GM21529 (cell line): ENCODE results near the gene C6orf62.
"Not testable (repeated sequence)": the region's sequence is repeated elsewhere in the genome, so short reads cannot be mapped to it uniquely, and the experiment has no call there.

ENCODE experiments used
- ATAC-seq: cut with Tn5 transposase; IDR thresholded peaks from one replicate; pipeline ENCODE4 v1.9.1; 2021; ENCODE audit not compliant: unreplicated experiment

The C6orf62 gene

GRCh38 chr6:24719125-24719971 is at the start of gene C6orf62:
Gene C6orf62, minus strand, starts transcription at chr6:24719154. Its CDS starts 486 bp downstream, at chr6:24718668.
- peak; percentile 8 for ATAC-seq

GRCh38 chr6:24768361-24768760 is 49.4 kb upstream of the C6orf62 start:
- no peak for ATAC-seq

- no peak for ATAC-seq
These were observed 47.9 kb upstream of the C6orf62 start for GRCh38 chr6:24766680-24767462.

- ATAC-seq: not testable (repeated sequence)
These were observed 47.0 kb upstream of the C6orf62 start for GRCh38 chr6:24765968-24766367.

- ATAC-seq: not testable (repeated sequence)
These were observed 46.2 kb upstream of the C6orf62 start for GRCh38 chr6:24764833-24765828.

GRCh38 chr6:24763578-24763977 is 44.6 kb upstream of the C6orf62 start:
- no peak for ATAC-seq

- no peak for ATAC-seq
These were observed 42.9 kb upstream of the C6orf62 start for GRCh38 chr6:24761851-24762250.

GRCh38 chr6:24761193-24761835 is 42.4 kb upstream of the C6orf62 start:
- ATAC-seq: no peak

GRCh38 chr6:24760210-24760609 is 41.3 kb upstream of the C6orf62 start:
- no peak for ATAC-seq

- ATAC-seq: no peak
These were observed 40.8 kb upstream of the C6orf62 start for GRCh38 chr6:24759718-24760117.

GRCh38 chr6:24757611-24758010 is 38.7 kb upstream of the C6orf62 start:
- no peak for ATAC-seq

- ATAC-seq: no peak
These were observed 36.3 kb upstream of the C6orf62 start for GRCh38 chr6:24755279-24755678.

GRCh38 chr6:24754378-24754777 is 35.4 kb upstream of the C6orf62 start:
- not testable (repeated sequence) for ATAC-seq

GRCh38 chr6:24753545-24753944 is 34.6 kb upstream of the C6orf62 start:
- ATAC-seq: no peak

- no peak for ATAC-seq
These were observed 34.1 kb upstream of the C6orf62 start for GRCh38 chr6:24752917-24753492.

- ATAC-seq: no peak
These were observed 33.5 kb upstream of the C6orf62 start for GRCh38 chr6:24752503-24752902.

GRCh38 chr6:24750878-24751277 is 31.9 kb upstream of the C6orf62 start:
- ATAC-seq: not testable (repeated sequence)

- ATAC-seq: no peak
These were observed 30.3 kb upstream of the C6orf62 start for GRCh38 chr6:24749297-24749696.

- ATAC-seq: no peak
These were observed 26.0 kb upstream of the C6orf62 start for GRCh38 chr6:24744911-24745310.

- peak; percentile 51 for ATAC-seq
These were observed 25.0 kb upstream of the C6orf62 start for GRCh38 chr6:24743944-24744335.
